ENCODE measurements around the gene STK10.

STK10 gene

DNA sequence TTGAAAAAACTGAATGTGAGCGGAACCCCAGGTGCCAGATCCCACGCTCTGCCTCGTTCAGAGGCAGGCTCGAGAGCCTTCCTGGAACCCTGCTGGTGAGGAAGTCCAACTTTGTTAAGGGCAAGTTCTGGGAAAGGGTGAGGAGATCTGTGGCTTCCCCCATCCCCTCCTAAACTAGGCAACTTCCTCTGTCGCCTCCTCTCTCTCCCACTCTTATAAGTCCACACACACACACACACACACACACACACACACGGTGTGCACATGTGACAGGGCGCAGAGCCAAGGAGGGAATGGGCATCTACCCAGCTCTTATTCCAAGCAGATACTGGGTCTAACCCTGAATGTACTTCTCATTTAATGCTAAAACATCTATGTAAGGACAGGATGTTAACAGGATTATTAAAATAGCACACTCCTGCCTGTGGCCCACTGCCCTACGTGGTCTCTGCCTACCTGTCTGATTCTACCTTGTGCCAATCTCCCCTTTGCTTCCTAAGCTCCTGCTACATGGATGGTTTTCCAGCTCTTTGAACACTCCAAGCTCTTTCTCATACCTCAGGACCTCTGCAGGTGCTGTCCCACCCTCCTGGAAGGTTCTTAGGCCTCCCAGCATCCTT lies 109.2 kb downstream of the STK10 start:
- H4K20me1 ChIP-seq (ENCODE audit: control insufficient read depth, insufficient read depth, low read depth, low read length) = no peaks in the 10 kb centered on the region
- no peak overlapping the region for H3K4me3 ChIP-seq (ENCODE audit: low read length)
- no peaks in the 10 kb centered on the region for H3K9me2 ChIP-seq (replicated peaks; ENCODE audit: control insufficient read depth, low read length)
- no peaks in the 10 kb centered on the region for H3K27me3 ChIP-seq (ENCODE audit: control insufficient read depth, low read length)
- H3K9me3 ChIP-seq (ENCODE audit: control insufficient read depth, insufficient read depth, low read length) = no peaks in the 10 kb centered on the region
- TF ChIP-seq, protein P1, sequence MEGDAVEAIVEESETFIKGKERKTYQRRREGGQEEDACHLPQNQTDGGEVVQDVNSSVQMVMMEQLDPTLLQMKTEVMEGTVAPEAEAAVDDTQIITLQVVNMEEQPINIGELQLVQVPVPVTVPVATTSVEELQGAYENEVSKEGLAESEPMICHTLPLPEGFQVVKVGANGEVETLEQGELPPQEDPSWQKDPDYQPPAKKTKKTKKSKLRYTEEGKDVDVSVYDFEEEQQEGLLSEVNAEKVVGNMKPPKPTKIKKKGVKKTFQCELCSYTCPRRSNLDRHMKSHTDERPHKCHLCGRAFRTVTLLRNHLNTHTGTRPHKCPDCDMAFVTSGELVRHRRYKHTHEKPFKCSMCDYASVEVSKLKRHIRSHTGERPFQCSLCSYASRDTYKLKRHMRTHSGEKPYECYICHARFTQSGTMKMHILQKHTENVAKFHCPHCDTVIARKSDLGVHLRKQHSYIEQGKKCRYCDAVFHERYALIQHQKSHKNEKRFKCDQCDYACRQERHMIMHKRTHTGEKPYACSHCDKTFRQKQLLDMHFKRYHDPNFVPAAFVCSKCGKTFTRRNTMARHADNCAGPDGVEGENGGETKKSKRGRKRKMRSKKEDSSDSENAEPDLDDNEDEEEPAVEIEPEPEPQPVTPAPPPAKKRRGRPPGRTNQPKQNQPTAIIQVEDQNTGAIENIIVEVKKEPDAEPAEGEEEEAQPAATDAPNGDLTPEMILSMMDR (IDR thresholded peaks at IDR 0.05; ENCODE audit: low read depth, low read length, poor library complexity, severe bottlenecking) = no peak
- no peak for TF ChIP-seq EZH2phosphoT487 (IDR thresholded peaks at IDR 0.05; ENCODE audit: borderline replicate concordance, low read length)
- H3K79me2 ChIP-seq (ENCODE audit: control insufficient read depth, low read length) = no peaks in the 10 kb centered on the region
- peaks cover 9% of the 10 kb centered on the region; the same call in 1 of the 2 replicates for H3K36me3 ChIP-seq (ENCODE audit: control insufficient read depth, low read length)
- H3K4me2 ChIP-seq (ENCODE audit: low read length) = no peak overlapping the region
- H3K4me1 ChIP-seq (ENCODE audit: control insufficient read depth, low read length) = no peaks in the 10 kb centered on the region
- H3F3A ChIP-seq (ENCODE audit: control insufficient read depth, insufficient read depth) = no peaks in the 10 kb centered on the region
- H3K27ac ChIP-seq (ENCODE audit: low read depth, low read length) = no peak overlapping the region

- no peaks in the 10 kb centered on the region for H3F3A ChIP-seq (ENCODE audit: control insufficient read depth, insufficient read depth)
- H3K36me3 ChIP-seq (ENCODE audit: control insufficient read depth, low read length) = peaks cover 9% of the 10 kb centered on the region; the same call in 1 of the 2 replicates
- TF ChIP-seq, protein P1 (IDR thresholded peaks at IDR 0.05; ENCODE audit: low read depth, low read length, poor library complexity, severe bottlenecking) = no peak
- TF ChIP-seq EZH2phosphoT487 (IDR thresholded peaks at IDR 0.05; ENCODE audit: borderline replicate concordance, low read length) = no peak
- no peak overlapping the region for H3K27ac ChIP-seq (ENCODE audit: low read depth, low read length)
- no peak overlapping the region for H3K4me2 ChIP-seq (ENCODE audit: low read length)
- H3K9me2 ChIP-seq (replicated peaks; ENCODE audit: control insufficient read depth, low read length) = no peaks in the 10 kb centered on the region
- no peaks in the 10 kb centered on the region for H3K79me2 ChIP-seq (ENCODE audit: control insufficient read depth, low read length)
- no peaks in the 10 kb centered on the region for H3K9me3 ChIP-seq (ENCODE audit: control insufficient read depth, insufficient read depth, low read length)
- H3K4me1 ChIP-seq (ENCODE audit: control insufficient read depth, low read length) = no peaks in the 10 kb centered on the region
- H3K27me3 ChIP-seq (ENCODE audit: control insufficient read depth, low read length) = no peaks in the 10 kb centered on the region
- H3K4me3 ChIP-seq (ENCODE audit: low read length) = no peak overlapping the region
- no peaks in the 10 kb centered on the region for H4K20me1 ChIP-seq (ENCODE audit: control insufficient read depth, insufficient read depth, low read depth, low read length)
Observed at GRCh38 chr5:172077664-172078425, 110.2 kb downstream of the STK10 start.

- Histone ChIP-seq H3K4me3 (ENCODE audit: low read length) (no peak overlapping the region), H4K20me1 (ENCODE audit: control insufficient read depth, insufficient read depth, low read depth, low read length) (no peaks in the 10 kb centered on the region), H3K36me3 (ENCODE audit: control insufficient read depth, low read length) (peaks cover 9% of the 10 kb centered on the region; the same call in 1 of the 2 replicates), H3K9me3 (ENCODE audit: control insufficient read depth, insufficient read depth, low read length) (no peaks in the 10 kb centered on the region), H3K27ac (ENCODE audit: low read depth, low read length) (no peak overlapping the region), H3K27me3 (ENCODE audit: control insufficient read depth, low read length) (no peaks in the 10 kb centered on the region), H3K79me2 (ENCODE audit: control insufficient read depth, low read length) (no peaks in the 10 kb centered on the region), H3K4me2 (ENCODE audit: low read length) (no peak overlapping the region), H3F3A (ENCODE audit: control insufficient read depth, insufficient read depth) (no peaks in the 10 kb centered on the region), H3K9me2 (replicated peaks; ENCODE audit: control insufficient read depth, low read length) (no peaks in the 10 kb centered on the region), H3K4me1 (ENCODE audit: control insufficient read depth, low read length) (no peaks in the 10 kb centered on the region)
- TF ChIP-seq EZH2phosphoT487 (IDR thresholded peaks at IDR 0.05; ENCODE audit: borderline replicate concordance, low read length) = no peak
- TF ChIP-seq, protein P1 (IDR thresholded peaks at IDR 0.05; ENCODE audit: low read depth, low read length, poor library complexity, severe bottlenecking) = no peak
Observed at GRCh38 chr5:172076761-172077244, 111.2 kb downstream of the STK10 start.

Measured in DOHH2 (cell line).